HEK293T (cell line): ENCODE results near the gene COG1.

Experiments
- CTCF ChIA-PET: fragments of 350-600 bp; formaldehyde crosslinking; extraction: SDS; loops from one replicate; lab custom pipeline; 2021; ENCODE audit warnings: antibody characterized with exemption, inconsistent platforms; lab: Yijun Ruan, JAX
- POLR2A ChIA-PET: fragments of 350-600 bp; formaldehyde crosslinking; extraction: SDS; loops from one replicate; lab custom pipeline; 2020; ENCODE audit warnings: antibody characterized with exemption, inconsistent platforms; lab: Yijun Ruan, JAX
- DNase-seq: peaks from one replicate; pipeline ENCODE4 v3.0.0; 2012; ENCODE audit warnings: mixed read lengths; ENCODE audit errors: extremely low spot score
- ARNT ChIP-seq: fragments of 450-650 bp; IDR thresholded peaks from 2 replicates; pipeline ENCODE4 v1.6.1; 2017; ENCODE audit warnings: mild to moderate bottlenecking
- BHLHE40 ChIP-seq: fragments of 450-650 bp; IDR thresholded peaks from 2 replicates; pipeline ENCODE4 v1.6.1; 2016; ENCODE audit warnings: mild to moderate bottlenecking, moderate library complexity, borderline replicate concordance
- CTBP1 ChIP-seq: fragments of 450-650 bp; IDR thresholded peaks from 2 replicates; pipeline ENCODE4 v1.6.1; 2016; ENCODE audit warnings: borderline replicate concordance
- ELF4 ChIP-seq: fragments of 450-650 bp; IDR thresholded peaks from 2 replicates; pipeline ENCODE4 v1.6.1; 2017; ENCODE audit warnings: antibody characterized with exemption
- FOXA1 ChIP-seq: fragments of 450-650 bp; IDR thresholded peaks from 2 replicates; pipeline ENCODE4 v1.6.1; 2016; ENCODE audit warnings: mild to moderate bottlenecking
- FOXK2 ChIP-seq: fragments of 450-650 bp; IDR thresholded peaks from 2 replicates; pipeline ENCODE4 v1.6.1; 2016; ENCODE audit warnings: mild to moderate bottlenecking
- FOXM1 ChIP-seq: fragments of 450-650 bp; IDR thresholded peaks from 2 replicates; pipeline ENCODE4 v1.6.1; 2017; ENCODE audit warnings: mild to moderate bottlenecking, borderline replicate concordance
- HDGF ChIP-seq: fragments of 450-650 bp; IDR thresholded peaks from 2 replicates; pipeline ENCODE4 v1.6.1; 2017; ENCODE audit warnings: antibody characterized with exemption, borderline replicate concordance
- L3MBTL2 ChIP-seq: fragments of 450-650 bp; conservative IDR thresholded peaks from 2 replicates; pipeline ENCODE4 v1.6.1; 2016; ENCODE audit warnings: mild to moderate bottlenecking
- LEF1 ChIP-seq: fragments of 450-650 bp; IDR thresholded peaks from 2 replicates; pipeline ENCODE4 v1.6.1; 2017; ENCODE audit warnings: mild to moderate bottlenecking, borderline replicate concordance
- NFRKB ChIP-seq: fragments of 450-650 bp; IDR thresholded peaks from 2 replicates; pipeline ENCODE4 v1.6.1; 2016; ENCODE audit warnings: mild to moderate bottlenecking, moderate library complexity
- SP1 ChIP-seq: fragments of 450-650 bp; IDR thresholded peaks from 2 replicates; pipeline ENCODE4 v1.6.1; 2017
- SUZ12 ChIP-seq: fragments of 450-650 bp; IDR thresholded peaks from 2 replicates; pipeline ENCODE4 v1.6.1; 2016; ENCODE audit warnings: mild to moderate bottlenecking
- TARDBP ChIP-seq: fragments of 450-650 bp; IDR thresholded peaks from 2 replicates; pipeline ENCODE4 v1.6.1; 2016
- ZNF384 ChIP-seq: fragments of 450-650 bp; IDR thresholded peaks from 2 replicates; pipeline ENCODE4 v1.6.1; 2016
- TF ChIP-seq, protein P1 (sequence below): fragments of 450-650 bp; IDR thresholded peaks from 2 replicates; pipeline ENCODE4 v1.6.1; 2016

The COG1 gene

GRCh38 chr17:73151916-73152632, 40.8 kb upstream of the COG1 start:
- DNase-seq: no peak
- CTCF ChIA-PET: no interaction called here
- POLR2A ChIA-PET: no interaction called here
- TF ChIP-seq FOXM1 (no peak), TARDBP (no peak), SUZ12 (no peak), CTBP1 (no peak), LEF1 (no peak)

GRCh38 chr17:73155410-73156165, 37.3 kb upstream of the COG1 start:
- ChIA-PET POLR2A (no interaction called here), CTCF (interaction anchor here (0.6 to 2.4 kb wide), 8 partner anchors 9 to 599 kb away, joined by 3 to 10 read pairs (median 4); partner anchors contain the start of gene SSTR2)
- no peak for DNase-seq
- TF ChIP-seq SP1 (no peak), FOXM1 (no peak), HDGF (no peak), CTBP1 (no peak), BHLHE40 (no peak), SUZ12 (no peak), LEF1 (no peak), ARNT (no peak), L3MBTL2 (no peak), TARDBP (no peak), NFRKB (no peak), ZNF384 (no peak), FOXK2 (no peak), ELF4 (no peak), FOXA1 (no peak)
- TF ChIP-seq, protein P1, sequence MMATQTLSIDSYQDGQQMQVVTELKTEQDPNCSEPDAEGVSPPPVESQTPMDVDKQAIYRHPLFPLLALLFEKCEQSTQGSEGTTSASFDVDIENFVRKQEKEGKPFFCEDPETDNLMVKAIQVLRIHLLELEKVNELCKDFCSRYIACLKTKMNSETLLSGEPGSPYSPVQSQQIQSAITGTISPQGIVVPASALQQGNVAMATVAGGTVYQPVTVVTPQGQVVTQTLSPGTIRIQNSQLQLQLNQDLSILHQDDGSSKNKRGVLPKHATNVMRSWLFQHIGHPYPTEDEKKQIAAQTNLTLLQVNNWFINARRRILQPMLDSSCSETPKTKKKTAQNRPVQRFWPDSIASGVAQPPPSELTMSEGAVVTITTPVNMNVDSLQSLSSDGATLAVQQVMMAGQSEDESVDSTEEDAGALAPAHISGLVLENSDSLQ: no peak

GRCh38 chr17:73156166-73156840, 36.6 kb upstream of the COG1 start:
- POLR2A ChIA-PET: interaction anchor here (0.7 kb wide), 1 partner anchor 9 kb away, joined by 4 read pairs; the partner anchor contains the start of gene SSTR2
- DNase-seq: peak; percentile 84

DNA sequence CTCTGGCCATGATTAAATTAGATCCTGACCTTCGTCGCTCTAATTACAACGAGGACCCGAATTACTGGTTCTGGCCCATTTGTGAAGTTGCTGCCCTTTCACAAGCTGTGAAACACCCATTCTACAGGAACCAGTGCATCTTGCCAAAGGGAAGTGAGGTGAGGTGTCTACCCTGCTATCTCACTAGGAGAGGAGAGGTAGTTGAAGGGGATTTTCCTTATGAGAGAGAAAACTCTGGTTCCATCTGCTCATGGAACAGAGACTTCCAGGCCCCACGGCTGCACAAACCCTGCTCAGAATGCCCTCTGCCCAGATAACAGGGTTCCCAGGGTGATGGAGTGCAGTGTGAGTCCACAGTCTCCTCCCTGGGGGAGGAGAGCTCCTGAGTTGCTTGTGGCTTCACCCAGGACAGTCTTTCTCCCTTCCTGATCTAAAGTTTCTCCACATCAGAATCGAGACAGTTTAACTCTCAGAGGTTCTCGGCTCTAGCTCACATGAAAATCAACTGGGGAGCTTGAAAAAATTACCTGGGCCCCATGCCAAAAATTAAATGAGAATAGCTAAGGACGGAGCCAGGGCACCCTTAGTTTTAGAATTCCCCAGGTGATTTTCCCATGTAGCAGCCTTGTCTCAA, 35.9 kb upstream of the COG1 start:
- ChIA-PET POLR2A (interaction anchor here (0.7 kb wide), 1 partner anchor 8 kb away, joined by 4 read pairs; the partner anchor contains the start of gene SSTR2), CTCF (interaction anchor here (1.0 to 2.4 kb wide), 8 partner anchors 10 to 601 kb away, joined by 3 to 10 read pairs (median 4); no protein-coding TSS in a partner anchor)

More at GRCh38 chr17:73156166-73156840, 36.6 kb upstream of the COG1 start:
- CTCF ChIA-PET: interaction anchor here (0.6 to 2.4 kb wide), 10 partner anchors 8 to 600 kb away, joined by 3 to 10 read pairs (median 4); partner anchors contain the start of gene SSTR2
- TF ChIP-seq, protein P1: no peak
- TF ChIP-seq BHLHE40 (no peak), ZNF384 (no peak), TARDBP (no peak), HDGF (no peak), LEF1 (no peak), L3MBTL2 (no peak), SP1 (no peak), ELF4 (no peak), SUZ12 (no peak), FOXM1 (no peak), CTBP1 (no peak), NFRKB (no peak), FOXA1 (no peak), ARNT (no peak), FOXK2 (no peak)

More for the DNA sequence above, 35.9 kb upstream of the COG1 start:
- DNase-seq: no peak
- TF ChIP-seq L3MBTL2: no peak
- TF ChIP-seq, protein P1: no peak
- no peak for TF ChIP-seq FOXA1
- TF ChIP-seq BHLHE40: no peak
- no peak for TF ChIP-seq ARNT
- TF ChIP-seq FOXM1: no peak
- TF ChIP-seq HDGF: no peak
- TF ChIP-seq CTBP1: no peak
- no peak for TF ChIP-seq SP1
- TF ChIP-seq NFRKB: no peak
- TF ChIP-seq FOXK2: no peak
- no peak for TF ChIP-seq ELF4
- TF ChIP-seq LEF1: no peak
- no peak for TF ChIP-seq SUZ12
- no peak for TF ChIP-seq TARDBP
- TF ChIP-seq ZNF384: no peak
